Neural crest cell (in vitro differentiated cells): ENCODE results near the gene CHIC2. TPM values are rescaled to one million over a fixed set of nuclear protein-coding genes. Genes with fewer than 3 reads are reported as not detected.

Source experiments
- DNase-seq: peaks from one replicate; pipeline ENCODE4 v3.0.0; 2021; ENCODE audit warnings: low read depth, mixed read lengths, low spot score
- H3K27ac Mint-ChIP-seq: one replicate; pipeline ENCODE4 v1.8.0; 2021; ENCODE audit warnings: mild to moderate bottlenecking, mixed read lengths; ENCODE audit not compliant: unreplicated experiment
- H3K27me3 Mint-ChIP-seq: 2 replicates; pipeline ENCODE4 v1.8.0; 2021; ENCODE audit warnings: low read depth, mild to moderate bottlenecking, mixed read lengths
- H3K36me3 Mint-ChIP-seq: 2 replicates; pipeline ENCODE4 v1.8.0; 2021; ENCODE audit warnings: low read depth, mild to moderate bottlenecking, mixed read lengths
- H3K4me1 Mint-ChIP-seq: 2 replicates; pipeline ENCODE4 v1.8.0; 2021; ENCODE audit warnings: mixed read lengths
- H3K4me3 Mint-ChIP-seq: one replicate; pipeline ENCODE4 v1.8.0; 2021; ENCODE audit warnings: mild to moderate bottlenecking, mixed read lengths
- H3K9me3 Mint-ChIP-seq: 2 replicates; pipeline ENCODE4 v1.8.0; 2021; ENCODE audit warnings: mixed read lengths
- total RNA-seq: library from RNA; stranded (reverse); gene quantifications from 2 replicates; pipeline ENCODE4 v1.2.1, GENCODE V29; 2021
- TF ChIP-seq, protein P1 (sequence below): fragments of 200-600 bp; sonication (generic); conservative IDR thresholded peaks from 2 replicates; pipeline ENCODE4 v1.5.0; 2021; ENCODE audit warnings: antibody characterized with exemption, mild to moderate bottlenecking

Gene CHIC2
- total RNA-seq, 1 donor from 2014 or later, result 9.5 TPM

DNA sequence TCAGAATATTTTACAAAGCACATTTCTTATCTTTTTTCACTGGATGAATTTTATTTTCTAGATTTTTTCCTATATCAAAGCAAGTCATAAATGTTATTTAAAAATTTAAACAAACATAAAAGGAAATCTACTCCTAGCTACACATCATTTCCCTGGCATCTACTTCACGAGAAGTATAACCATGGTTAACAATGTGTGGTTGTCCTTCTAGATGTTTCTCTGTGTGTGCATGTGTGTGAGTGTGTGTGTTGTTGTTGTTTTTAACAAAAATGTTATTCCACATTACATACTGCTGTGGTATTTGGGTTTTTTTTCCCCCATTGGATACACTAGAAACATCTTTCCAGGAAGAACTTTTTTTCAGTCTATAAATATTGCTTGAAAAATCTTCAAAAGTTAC is 103.1 kb downstream of the CHIC2 start:
- Mint-ChIP-seq H3K27ac (no peak overlapping the region), H3K36me3 (no peaks in the 10 kb centered on the region), H3K27me3 (peaks cover 29% of the 10 kb centered on the region), H3K4me3 (no peak overlapping the region), H3K4me1 (peaks cover 57% of the 10 kb centered on the region), H3K9me3 (no peaks in the 10 kb centered on the region)
- TF ChIP-seq, protein P1, sequence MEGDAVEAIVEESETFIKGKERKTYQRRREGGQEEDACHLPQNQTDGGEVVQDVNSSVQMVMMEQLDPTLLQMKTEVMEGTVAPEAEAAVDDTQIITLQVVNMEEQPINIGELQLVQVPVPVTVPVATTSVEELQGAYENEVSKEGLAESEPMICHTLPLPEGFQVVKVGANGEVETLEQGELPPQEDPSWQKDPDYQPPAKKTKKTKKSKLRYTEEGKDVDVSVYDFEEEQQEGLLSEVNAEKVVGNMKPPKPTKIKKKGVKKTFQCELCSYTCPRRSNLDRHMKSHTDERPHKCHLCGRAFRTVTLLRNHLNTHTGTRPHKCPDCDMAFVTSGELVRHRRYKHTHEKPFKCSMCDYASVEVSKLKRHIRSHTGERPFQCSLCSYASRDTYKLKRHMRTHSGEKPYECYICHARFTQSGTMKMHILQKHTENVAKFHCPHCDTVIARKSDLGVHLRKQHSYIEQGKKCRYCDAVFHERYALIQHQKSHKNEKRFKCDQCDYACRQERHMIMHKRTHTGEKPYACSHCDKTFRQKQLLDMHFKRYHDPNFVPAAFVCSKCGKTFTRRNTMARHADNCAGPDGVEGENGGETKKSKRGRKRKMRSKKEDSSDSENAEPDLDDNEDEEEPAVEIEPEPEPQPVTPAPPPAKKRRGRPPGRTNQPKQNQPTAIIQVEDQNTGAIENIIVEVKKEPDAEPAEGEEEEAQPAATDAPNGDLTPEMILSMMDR, result no peak
- DNase-seq, result no peak

DNA sequence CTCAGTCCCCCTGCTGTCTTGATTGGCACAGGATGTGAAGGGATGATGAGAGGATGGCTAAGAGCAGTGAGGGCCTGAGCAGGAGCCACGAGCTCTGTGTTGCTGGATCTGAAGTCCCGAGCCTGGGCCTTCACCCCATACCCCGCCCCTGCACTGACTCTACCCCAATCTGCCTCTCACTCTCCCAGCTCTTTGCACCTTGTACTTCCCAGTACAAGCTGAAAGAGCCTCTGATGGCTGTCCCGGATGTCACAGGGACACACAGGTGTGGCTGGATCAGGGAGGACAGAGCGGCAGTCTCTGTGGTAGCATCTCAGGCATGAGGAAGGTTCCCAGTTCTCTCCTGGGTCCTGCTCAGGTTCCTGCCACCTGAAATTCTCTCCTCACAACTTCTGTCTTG is 103.6 kb downstream of the CHIC2 start:
- no peak overlapping the region for H3K27ac Mint-ChIP-seq
- H3K9me3 Mint-ChIP-seq, result no peaks in the 10 kb centered on the region

More for the DNA sequence above, 103.6 kb downstream of the CHIC2 start:
- H3K27me3 Mint-ChIP-seq, result peaks cover 24% of the 10 kb centered on the region
- H3K4me3 Mint-ChIP-seq, result no peak overlapping the region
- TF ChIP-seq, protein P1, result no peak
- no peak for DNase-seq
- H3K4me1 Mint-ChIP-seq, result peaks cover 62% of the 10 kb centered on the region
- no peaks in the 10 kb centered on the region for H3K36me3 Mint-ChIP-seq

Other genes with a start within 250 kb of the CHIC2 start
- not detected in 2 replicates for gene GSX2, start 35.6 kb upstream of the CHIC2 start, total RNA-seq
- gene PDGFRA, start 164.7 kb upstream of the CHIC2 start, total RNA-seq, result 1.9 and 2.1 TPM in 2 replicates